ENCODE data around the gene MUC6.
"Not testable (repeated sequence)": the region's sequence is repeated elsewhere in the genome, so short reads cannot be mapped to it uniquely, and the experiment has no call there.

The MUC6 gene

DNA sequence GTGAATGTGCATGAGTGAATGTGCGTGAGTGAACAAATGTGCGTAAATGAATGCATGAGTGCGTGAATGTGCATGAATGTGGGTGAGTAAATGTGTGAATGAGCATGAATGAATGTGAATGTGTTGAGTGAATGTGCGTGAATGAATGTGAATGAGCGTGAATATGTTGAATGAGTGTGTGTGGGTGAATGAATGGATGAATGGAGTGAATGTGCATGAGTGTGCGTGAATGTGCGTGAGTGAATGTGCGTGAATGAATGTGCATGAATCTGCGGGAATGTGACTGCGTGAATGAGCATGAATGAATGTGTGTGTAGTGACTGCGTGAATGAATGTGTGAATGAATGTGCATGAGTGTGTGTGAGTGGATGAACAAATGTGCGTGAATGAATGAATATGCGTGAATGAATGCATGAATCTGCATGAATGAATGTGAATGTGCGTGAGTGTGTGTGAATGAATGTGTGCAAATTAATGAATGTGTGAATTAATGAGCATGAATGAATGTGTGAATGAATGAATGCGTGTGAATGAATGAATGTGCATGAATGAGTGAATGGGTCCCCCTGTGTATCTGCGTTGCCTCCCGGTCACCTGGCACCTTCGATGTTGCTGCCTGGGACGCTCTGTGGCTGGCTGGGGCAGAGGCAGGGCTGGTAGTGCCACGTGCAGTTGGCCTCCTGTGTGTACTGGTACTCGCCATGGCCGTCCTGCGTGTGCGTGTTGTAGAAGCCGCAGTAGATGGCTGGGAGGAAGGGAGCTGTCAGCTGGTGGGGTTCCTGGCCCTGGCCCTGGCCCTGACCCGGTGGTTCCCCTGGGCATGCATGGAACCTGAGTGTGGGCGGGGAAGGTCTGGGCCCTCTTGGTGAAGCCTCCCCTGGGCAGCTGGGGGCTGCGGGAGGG, 13.4 kb downstream of the MUC6 start:
- DNase-seq = no peak

DNA sequence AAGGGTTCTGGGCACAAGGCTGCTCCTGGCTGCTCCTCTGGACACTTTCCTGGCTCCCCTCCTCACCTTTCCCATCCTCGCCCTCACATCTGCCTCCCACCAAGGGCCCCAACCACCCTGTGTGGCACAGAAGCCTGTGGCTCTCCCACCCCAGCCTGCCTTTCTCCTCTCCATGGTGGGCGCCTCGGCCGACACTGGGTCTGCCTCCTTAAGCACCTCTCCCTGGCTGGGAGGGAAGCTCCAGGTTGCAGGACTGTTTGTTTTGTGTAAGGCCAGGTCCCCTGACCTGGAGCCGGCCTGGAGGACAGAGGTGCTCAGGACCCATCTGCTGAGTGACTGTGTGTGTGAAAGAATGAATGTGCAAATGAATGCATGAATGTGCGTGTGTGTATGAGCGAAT, 14.1 kb downstream of the MUC6 start:
- DNase-seq = no peak

DNA sequence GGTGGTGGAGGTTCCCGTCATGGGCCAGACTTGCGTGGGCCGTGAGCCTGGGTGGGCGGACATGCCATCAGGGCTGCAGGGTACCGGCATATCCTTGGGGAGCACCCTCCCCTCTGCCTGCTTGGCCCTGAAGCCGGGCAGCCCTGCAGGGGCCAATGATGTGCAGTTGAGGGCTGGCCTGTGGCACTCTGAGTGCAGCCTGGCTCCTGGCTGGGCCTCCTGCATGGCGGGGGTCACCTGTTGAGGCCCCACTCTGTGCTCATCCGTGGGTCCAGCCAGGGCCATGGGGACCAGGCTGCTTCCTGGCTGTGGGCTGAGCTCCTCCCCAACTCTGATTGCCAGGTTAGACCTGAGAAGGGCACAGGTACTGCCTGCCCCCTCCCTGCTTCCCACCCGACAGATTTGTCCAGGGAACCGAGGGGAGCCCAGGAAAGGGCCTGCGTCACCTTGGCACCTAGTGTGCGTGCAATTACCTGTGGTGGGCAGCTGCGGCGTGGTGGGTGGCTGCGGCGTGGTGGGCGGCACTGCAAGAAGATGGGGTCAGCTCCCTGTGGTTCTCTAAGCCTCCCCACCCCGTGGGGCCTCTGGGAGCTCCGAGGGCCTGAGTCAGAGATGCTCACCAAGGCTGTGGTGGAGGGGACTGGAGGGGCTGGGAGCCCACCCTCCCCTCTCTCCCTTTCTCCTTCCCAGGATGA, 16.2 kb downstream of the MUC6 start:
- no peak for DNase-seq

DNA sequence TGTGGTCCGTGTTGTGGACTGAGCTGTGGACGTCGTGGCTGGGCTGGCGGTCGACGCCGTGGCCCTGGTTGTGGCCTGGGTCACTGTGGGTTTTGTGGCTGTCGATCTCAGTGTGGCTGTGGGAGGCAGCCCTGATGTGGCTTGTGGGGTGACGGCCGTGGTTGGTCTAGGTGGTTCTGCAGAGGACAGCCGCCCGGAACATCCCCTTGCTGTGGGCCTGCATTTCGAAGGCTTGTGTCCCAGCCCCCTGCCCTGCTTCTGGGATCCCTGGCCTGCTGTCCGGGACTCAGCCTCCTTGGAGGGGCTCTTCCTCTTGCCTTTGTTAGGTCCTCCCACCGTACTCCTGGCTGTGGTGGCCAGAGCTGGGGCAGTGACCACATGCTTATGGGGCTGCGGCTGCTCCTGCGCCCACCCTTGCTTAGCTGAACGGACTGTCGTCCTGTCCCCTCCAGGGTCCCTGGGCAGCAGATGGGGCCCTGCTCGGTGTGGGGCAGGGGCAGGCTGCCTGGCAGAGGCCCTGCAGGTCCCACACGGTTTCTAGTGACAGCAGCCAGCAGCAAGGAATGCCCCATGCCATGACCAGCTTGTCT, 17.1 kb downstream of the MUC6 start:
- no peak for DNase-seq

DNA sequence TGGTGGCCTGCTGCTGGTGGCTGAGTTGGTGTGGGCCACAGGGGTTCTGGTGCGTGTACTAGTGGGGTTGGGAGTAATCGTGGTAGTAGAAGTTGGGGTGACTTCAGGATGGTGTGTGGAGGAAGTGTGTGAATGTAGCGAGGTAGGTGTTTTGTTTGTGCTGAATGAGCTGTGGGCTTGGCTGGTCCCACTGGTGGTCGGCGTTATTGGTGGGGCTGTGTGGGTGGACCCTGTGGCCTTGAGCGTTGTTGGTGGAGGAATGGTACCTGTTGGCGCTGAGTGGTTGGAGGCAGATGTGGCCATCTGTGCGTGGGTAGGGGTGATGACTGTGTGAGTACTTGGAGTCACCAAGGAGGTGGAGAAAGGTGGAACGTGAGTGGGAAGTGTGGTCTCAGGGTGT, 18.4 kb downstream of the MUC6 start:
- DNase-seq = no peak

DNA sequence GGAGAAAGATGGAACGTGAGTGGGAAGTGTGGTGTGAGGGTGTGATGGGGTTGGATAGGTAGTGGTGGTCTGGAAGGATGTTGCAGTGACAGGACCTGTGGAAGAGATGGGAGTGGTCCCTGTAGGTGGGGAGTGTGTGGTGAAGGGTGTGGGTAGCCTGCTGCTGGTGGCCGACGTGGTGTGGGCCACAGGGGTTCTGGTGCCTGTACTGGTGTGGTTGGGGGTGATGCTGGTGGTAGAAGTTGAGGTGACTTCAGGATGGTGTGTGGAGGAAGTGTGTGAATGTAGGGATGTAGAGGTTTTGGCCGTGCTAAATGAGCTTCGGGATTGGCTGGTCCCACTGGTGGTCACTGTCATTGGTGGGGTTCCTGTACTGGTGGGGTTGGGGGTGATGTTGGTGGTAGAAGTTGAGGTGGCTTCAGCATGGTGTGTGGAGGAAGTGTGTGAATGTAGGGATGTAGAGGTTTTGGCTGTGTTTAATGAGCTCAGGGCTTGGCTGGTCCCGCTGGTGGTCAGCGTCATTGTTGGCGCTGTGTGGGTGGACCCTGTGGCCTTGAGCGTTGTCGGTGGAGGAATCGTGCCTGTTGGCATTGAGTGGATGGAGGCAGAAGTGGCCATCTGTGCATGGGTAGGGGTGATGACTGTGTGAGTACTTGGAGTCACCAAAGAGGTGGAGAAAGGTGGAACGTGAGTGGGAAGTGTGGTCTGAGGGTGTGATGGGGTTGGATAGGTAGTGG, 19.1 kb downstream of the MUC6 start:
- DNase-seq = no peak

DNA sequence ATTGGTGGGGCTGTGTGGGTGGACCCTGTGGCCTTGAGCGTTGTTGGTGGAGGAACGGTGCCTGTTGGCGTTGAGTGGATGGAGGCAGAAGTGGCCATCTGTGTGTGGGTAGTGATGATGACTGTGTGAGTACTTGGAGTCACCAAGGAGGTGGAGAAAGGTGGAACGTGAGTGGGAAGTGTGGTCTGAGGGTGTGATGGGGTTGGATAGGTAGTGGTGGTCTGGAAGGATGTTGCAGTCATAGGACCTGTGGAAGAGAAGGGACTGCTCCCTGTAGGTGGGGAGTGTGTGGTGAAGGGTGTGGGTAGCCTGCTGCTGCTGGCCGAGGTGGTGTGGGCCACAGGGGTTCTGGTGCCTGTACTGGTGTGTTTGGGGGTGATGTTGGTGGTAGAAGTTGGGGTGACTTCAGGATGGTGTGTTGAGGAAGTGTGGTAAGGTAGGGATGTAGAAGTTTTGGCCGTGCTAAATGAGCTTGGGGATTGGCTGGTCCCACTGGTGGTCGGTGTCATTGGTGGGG, 19.9 kb downstream of the MUC6 start:
- DNase-seq = not testable (repeated sequence)

DNA sequence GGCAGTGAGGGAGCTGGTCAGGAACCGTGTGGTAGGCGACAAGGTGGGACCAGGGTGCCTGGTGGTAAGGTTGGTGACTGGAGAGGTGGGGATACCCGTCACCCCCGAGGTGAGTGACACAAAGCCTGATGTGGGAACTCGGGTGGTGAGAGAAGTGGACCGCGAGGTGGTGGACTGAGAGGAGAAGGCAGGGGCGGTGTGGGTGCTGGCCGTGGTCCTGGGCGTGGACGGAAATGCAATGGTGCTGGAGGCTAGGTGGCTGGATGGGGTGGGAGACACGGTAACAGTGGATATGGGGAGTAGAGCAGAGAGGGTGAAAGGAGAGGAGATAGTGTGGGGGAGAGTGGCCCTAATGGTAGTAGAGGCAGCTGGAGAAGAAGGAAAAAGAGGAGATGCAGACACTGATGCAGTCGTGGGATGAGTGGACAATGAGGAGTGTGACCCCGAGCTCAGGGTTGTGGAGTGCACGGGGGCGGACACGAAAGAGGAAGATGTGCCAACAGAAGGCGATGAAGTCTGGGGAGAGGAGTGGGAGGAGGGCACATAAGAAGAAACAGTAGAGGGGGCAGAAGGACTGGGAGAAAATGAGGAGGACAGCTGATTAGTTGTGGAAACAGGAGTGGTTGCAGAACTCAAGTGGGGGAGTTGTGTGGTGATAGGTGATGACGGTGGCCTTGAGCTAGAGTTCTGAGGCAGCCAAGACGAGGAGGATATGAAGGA, 20.5 kb downstream of the MUC6 start:
- no peak for DNase-seq

DNA sequence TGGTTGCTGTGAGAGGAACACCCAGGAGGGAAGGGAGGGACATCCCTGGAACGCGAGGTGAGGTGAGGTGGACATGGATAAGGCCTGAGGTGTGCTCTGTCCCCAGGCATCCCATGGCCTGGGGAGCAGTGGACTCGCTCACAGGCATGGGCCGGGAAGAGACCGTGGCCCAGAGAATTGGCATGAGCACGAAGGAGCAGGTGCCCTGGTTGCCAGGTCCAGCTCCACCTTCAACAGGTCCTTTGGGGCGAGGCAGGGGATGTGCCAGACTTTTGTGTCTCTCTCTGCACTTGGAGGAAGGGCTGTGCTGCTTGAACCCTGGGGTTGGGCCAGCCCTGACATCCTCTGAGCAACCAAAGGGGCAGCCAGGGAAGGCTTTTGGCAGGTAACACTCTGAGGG, 21.5 kb downstream of the MUC6 start:
- no peak for DNase-seq

DNA sequence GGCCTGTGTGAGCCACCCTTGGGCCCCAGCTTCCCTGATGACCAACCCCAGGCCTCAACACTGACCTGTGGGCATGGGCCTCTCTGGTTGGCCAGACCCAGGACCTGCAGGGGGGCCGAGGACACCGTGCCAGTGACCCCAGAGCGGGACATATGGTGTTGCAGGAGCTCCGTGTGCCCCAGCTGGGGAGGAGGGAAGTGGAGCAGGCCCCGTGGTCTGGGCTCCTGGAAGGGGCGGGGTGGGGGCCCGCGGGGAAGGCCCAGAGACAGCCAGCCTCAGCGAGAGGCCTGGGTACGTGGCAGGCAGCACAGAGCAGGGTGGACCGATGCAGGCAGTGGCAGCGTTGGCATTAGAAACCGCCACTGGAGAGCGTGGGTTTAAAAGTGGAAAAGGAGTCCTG, 22.2 kb downstream of the MUC6 start:
- DNase-seq = no peak

DNA sequence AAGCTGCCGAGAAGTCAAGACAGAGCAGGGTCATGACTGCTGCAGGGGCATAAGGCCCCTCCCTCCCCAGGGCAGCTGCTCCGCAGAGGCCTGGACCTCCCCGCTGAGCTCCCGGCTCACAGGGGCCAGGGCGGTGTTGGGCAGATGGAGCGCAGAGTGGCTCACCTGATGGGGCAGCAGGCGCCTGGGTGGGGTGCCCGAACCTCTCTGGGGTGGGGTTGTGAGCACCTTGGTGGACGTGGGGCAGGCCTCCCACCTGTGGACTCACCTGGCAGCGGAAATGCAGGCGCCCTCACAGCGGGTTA, 22.9 kb downstream of the MUC6 start:
- no peak for DNase-seq

DNA sequence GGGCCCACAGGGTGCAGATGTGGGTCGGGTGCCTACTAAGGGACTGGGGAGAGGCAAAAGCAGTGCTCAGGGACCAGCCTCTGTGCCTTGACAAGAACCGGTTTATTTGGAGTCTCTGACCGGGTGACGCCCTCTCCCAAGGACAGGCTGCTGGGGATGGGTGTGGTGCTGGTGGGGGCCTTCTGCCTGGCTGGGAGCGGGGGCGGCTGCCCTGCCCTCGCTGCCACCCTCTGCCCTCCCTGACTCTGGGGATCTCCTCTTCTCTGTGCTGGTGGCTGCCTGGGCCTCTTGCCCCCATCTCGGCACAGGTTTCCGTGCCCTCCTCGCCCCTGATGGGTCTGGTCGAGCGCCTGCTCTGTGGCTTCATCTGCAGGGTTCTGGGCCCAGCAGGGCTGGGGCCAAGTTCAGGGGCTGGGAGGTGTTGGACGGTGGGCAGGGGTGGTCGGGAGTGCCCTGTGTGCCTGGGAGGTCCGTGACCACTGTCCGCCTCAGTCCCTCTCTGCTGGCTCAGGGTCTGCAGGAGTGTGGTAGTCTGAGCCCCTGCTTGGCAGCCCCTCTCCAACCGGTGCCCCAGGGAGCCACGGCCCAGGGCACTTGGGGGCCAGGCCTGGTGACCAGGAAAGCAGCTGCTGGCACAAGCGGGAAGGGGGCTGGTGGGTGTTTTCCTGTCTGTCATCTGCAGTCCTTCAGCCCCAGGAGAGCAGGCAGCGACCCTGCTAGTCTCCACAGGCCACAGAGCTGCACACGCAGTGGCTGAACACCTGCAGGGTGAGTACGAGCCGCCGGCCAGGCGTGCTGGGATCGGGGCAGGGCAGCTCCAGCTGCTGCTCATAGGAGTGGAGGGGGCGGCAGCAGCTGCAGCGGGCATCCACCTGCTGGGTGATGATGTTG, 23.5 kb downstream of the MUC6 start:
- DNase-seq = no peak

DNA sequence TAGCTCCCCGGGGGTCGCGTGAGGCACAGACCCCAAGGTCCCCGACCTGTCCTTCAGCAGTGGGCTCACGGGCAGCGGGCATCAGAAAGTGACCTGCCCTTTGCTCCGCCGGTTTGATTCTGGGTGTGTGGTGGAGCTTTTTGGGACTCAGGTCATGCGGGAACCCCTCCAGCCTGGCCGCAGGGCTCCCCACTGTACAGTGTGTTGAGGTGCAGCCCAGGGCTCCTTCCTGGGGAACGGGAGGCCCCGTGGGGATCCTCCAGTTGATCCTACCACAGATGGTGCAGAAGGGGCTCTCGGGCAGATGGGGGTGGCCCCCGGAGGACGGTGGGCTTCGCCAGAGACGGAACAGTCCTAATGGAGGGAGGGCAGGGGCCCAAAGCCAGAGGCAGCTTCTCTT, 24.2 kb downstream of the MUC6 start:
- DNase-seq = no peak

DNA sequence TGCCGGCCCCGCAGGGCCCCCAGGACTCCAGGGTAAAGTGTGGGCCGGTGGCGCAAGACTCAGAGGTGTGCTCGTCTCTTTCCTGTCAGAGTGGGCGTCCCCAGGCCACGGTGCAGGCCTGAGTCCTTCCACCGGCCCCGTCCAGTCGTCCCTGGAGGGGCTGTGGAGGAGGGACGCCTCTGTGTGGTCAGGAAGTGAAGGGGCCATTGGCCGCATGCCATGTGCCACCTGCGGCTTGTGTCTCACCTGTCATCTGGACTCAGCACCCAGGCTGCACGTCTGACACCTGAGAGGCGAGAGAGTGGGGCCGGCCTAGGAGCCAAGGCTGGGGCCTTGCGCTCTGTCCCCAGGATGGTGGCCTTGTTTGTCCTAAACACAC, 25.2 kb downstream of the MUC6 start:
- no peak for DNase-seq

DNA sequence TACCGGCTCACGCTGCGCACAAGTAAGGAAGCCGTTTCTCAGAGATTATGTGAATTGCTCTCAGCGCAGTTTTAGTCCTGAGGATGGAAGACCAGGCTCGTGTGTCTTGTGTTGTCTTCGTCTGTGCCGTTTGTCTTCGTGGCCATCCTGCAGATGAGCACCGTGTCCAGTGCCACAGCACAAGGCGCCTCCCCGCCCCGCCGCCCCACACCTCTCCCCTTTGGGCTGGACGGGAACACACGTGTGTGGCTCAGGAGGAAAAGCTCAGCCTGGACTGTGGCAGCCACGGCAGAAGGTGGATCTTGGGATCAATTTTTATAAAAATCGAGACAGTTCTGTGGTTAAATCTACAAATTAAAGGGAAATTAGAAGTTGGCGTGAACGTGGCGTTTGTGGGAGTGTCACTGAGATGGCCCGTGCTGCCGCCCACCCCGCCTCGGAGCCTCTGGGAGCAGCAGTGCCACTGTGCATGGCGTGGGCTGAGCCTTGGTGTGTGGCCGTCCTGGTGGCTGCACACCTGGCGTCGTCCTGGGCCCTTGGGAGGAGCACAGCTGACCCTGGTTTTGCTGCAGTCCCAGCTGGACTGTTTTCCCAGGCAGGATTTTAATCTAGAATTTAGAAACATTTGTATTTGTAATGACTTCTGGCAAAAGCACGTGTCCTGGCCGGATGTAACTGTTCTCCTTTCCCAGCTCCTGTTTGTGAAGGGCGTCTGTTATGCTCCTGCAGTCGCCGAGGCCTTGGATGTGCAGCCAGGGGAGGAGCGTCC, 25.8 kb downstream of the MUC6 start:
- no peak for DNase-seq

DNA sequence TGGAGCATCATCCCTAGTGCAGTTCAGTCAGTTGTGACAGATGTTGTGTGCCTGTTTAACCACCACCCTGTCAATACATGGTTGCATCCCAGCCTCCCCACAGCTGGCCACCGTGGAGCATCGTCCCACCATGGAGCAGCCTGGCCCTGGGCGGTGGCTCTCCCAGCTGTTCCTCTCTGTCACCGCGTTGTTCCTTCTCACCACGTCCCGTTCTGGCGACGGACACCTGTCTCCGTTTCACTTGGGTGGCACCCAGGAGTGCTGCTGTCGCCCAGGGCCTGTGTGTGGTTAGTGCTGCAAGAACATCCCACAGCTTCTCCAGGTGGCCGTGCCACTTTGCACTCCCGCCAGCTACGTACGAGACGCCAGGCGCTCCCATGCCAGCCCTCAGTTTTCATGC, 26.5 kb downstream of the MUC6 start:
- DNase-seq = no peak

DNA sequence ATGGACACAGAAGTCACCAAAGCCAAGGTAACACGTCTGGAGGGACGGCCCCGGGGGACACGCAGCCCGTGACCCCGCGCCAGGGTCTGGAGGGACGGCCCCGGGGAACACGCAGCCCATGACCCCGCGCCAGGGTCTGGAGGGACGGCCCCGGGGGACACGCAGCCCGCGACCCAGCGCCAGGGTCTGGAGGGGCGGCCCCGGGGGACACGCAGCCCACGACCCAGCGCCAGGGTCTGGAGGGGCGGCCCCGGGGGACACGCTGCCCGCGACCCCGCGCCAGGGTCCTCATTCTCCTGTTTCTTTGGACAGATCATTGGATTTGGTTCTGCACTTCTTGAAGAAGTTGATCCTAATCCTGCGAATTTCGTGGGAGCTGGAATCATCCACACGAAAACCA, 27.1 kb downstream of the MUC6 start:
- DNase-seq = no peak

DNA sequence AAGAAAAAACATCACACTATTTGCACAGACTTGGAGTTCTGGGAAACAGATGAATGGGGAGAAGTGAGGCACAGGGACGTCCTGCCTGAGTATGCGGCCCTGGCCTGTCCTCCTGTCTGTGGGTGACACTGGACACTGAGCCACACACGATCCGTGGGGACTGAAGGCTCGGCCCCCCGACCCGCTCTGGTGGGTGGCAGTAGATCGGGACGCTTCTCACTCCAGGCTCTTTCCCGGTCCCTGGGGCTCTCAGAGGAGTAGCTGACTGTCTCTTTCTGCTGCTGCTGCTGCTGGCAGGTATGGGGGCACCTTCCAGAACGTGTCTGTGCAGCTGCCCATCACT, 27.7 kb downstream of the MUC6 start:
- DNase-seq = no peak

DNA sequence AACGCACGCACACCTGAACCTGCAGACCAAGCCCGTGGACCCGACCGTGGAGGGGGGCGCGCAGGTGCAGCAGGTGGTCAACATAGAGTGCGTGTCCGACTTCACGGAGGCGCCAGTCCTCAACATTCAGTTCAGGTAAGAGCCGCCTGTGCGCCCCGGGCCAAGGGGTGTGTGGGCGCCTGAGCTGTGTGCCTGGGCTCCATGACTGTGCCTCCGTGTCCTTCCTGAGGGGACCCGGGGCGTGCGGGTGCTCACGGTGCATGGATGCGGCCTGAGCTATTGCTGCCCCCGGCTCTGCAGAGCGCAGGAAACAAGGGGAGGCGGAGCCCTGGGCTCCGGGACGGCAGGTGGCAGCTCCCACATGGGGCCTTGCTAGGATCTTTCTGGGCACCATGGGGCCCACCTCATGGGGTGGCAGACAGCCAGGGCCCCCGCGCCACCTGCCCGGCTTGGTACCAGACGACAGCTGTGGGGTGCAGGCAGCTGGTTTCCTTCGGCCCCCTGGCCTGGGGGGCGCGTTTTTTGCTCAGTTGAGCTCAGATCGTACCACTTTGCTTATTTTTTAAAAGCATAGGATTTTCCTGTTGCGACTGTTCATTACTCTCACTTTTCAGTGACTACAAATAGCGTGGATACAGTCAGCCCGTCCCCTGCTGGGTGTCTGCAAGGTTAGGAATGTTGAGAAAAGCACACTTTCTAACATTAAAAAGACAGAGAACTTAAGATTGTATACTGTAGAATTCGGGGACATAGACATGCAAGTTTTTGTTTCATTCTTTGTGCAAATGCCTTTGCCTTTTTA, 28.3 kb downstream of the MUC6 start:
- DNase-seq = no peak

DNA sequence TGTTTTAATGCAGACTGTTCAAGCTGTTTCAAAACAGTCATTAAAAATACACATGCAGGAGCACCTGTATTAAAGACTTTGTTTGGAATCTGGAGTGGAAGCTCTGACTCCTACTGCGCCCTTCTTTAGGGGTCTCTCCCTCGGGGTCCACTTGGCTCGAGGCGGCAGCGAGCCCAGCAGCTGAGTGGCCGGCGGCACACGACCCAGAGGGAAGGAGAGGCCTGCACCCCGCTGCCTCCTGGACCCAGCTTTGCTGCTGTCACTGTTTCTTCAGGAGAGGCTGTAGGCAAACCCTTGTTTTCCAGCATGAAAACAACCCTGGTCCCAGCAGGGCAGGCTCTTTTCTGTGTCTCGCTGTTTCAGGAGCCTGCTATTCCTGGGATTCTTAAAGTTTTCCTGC, 29.2 kb downstream of the MUC6 start:
- DNase-seq = no peak
